Measurements from ENCODE around the gene CXorf58. TPM values are rescaled to one million over a fixed set of nuclear protein-coding genes. Genes with fewer than 3 reads are reported as not detected.

CXorf58 gene
- total and polyA plus RNA-seq, 2 of the 8 experiments (the other 6 are each of a cell fraction or from before 2014, with no cell fraction given), result 0.05 TPM; not detected in 1

GRCh38 chrX:23890933-23891332, 16.9 kb upstream of the CXorf58 start:
- H3K14ac ChIP-seq (ENCODE audit: insufficient read length), result no peak overlapping the region
- CTCF ChIA-PET (ENCODE audit: partially characterized antibody), result interaction anchor here (0.6 to 2.5 kb wide), 3 partner anchors 11 to 135 kb away, joined by 3 to 10 read pairs (median 4); no protein-coding TSS in a partner anchor
- TF ChIP-seq TBP (IDR thresholded peaks at IDR 0.05; ENCODE audit: low read depth, low read length) (no peak), POU5F1 (IDR thresholded peaks at IDR 0.05; ENCODE audit: low read depth, low read length) (no peak), SIN3A (conservative IDR thresholded peaks at IDR 0.05 in 1 of 2, IDR thresholded peaks at IDR 0.05 in 1 of 2; ENCODE audit: low read depth in 1 of 2, low read length in 2 of 2) (no peak), CTBP2 (IDR thresholded peaks at IDR 0.05; ENCODE audit: borderline replicate concordance, insufficient read depth, insufficient read length, low read length) (no peak), SUZ12 (IDR thresholded peaks at IDR 0.05; ENCODE audit: low read length) (no peak)

More at GRCh38 chrX:23890933-23891332, 16.9 kb upstream of the CXorf58 start:
- Histone ChIP-seq H3K27me3 (replicated peaks in 1 of 4; ENCODE audit: control insufficient read depth in 3 of 4, extremely low read depth in 1 of 4, insufficient read depth in 3 of 4, low read length in 3 of 4) (no peaks in the 10 kb centered on the region), H4K20me1 (replicated peaks in 1 of 2; ENCODE audit: control insufficient read depth in 1 of 2, insufficient read depth in 2 of 2, low read length in 2 of 2) (no peaks in the 10 kb centered on the region), H3K23me2 (ENCODE audit: low read depth, low read length) (no peaks in the 10 kb centered on the region), H3K23ac (ENCODE audit: insufficient read length) (no peak overlapping the region), H3K4ac (replicated peaks; ENCODE audit: insufficient read length, low read depth, low read length) (no peak overlapping the region), H4K91ac (replicated peaks; ENCODE audit: insufficient read length, low read length) (no peak overlapping the region), H2BK15ac (ENCODE audit: low read length) (no peak overlapping the region), H4K5ac (ENCODE audit: insufficient read length, low read depth, low read length) (no peak overlapping the region), H3K4me2 (ENCODE audit: insufficient read depth in 1 of 2, low read depth in 2 of 2, low read length in 2 of 2) (no peak overlapping the region), H2AFZ (ENCODE audit: low read length) (no peak overlapping the region), H3K27ac (ENCODE audit: low read depth, low read length) (no peak overlapping the region), H2BK20ac (ENCODE audit: low read length) (no peak overlapping the region), H3K4me3 (ENCODE audit: extremely low read depth in 1 of 4, insufficient read depth in 2 of 4, low read depth in 3 of 4, low read length in 4 of 4) (no peak overlapping the region), H3K9me3 (ENCODE audit: insufficient read depth in 2 of 2, low read depth in 1 of 2, low read length in 1 of 2) (no peaks in the 10 kb centered on the region), H3K36me3 (ENCODE audit: control insufficient read depth in 2 of 4, insufficient read depth in 4 of 4, low read length in 3 of 4) (no peaks in the 10 kb centered on the region), H2BK120ac (replicated peaks; ENCODE audit: low read depth, low read length) (no peak overlapping the region), H3K56ac (replicated peaks; ENCODE audit: insufficient read length, low read depth, low read length) (no peak overlapping the region), H3K79me1 (ENCODE audit: low read depth, low read length) (no peaks in the 10 kb centered on the region), H2AK5ac (ENCODE audit: low read depth, low read length) (no peak overlapping the region), H2BK5ac (ENCODE audit: low read depth, low read length) (no peak overlapping the region), H3K79me2 (ENCODE audit: control insufficient read depth in 1 of 2, insufficient read depth in 2 of 2, low read length in 2 of 2) (no peaks in the 10 kb centered on the region), H3K18ac (ENCODE audit: extremely low read depth, low read length) (no peak overlapping the region), H3K9ac (replicated peaks in 1 of 4; ENCODE audit: extremely low read depth in 1 of 4, low read depth in 3 of 4, low read length in 3 of 4) (no peak overlapping the region), H2BK12ac (ENCODE audit: low read depth, low read length) (no peak overlapping the region), H3K4me1 (replicated peaks in 1 of 4; ENCODE audit: control insufficient read depth in 3 of 4, insufficient read depth in 4 of 4, low read length in 3 of 4) (peaks cover 0 to 2% (median 0%) of the 10 kb centered on the region in 4 experiments; a peak in 1 of 7 replicates), H4K8ac (ENCODE audit: extremely low read depth, insufficient read depth, low read length) (no peak overlapping the region)
- DNase-seq (ENCODE audit: low read depth in 1 of 2, low spot score in 2 of 2) (no peak), FAIRE-seq (no peak)
- POLR2A ChIA-PET (ENCODE audit: partially characterized antibody), result no interaction called here
- 87% methylated on average over 4 of the region's 4 CpGs; no CpG with 5 or more reads in 1 of the 2 experiments for WGBS, 2 experiments (ENCODE audit: extremely low coverage in 1 of 2, insufficient coverage in 1 of 2, insufficient read length in 1 of 2, insufficient replicate concordance in 2 of 2, low coverage in 1 of 2, low lambda C conversion rate in 2 of 2, missing lambda C conversion rate in 1 of 2)
